Gastroesophageal sphincter (tissue), 3 donors: Measurements from ENCODE around the gene SLC9A3.

ENCODE experiments used
- CTCF ChIP-seq, 4 experiments: fragments of 200-600 bp in 2 of 4; fragments of 450-650 bp in 2 of 4; sonication (generic) in 1 of 4; IDR thresholded peaks; one replicate each; pipeline ENCODE4 v1.5.1; 2017 to 2019; ENCODE audit warnings: antibody characterized with exemption in 4 of 4, mild to moderate bottlenecking in 2 of 4, moderate library complexity in 2 of 4
- EP300 ChIP-seq: sonication (generic); formaldehyde crosslinking; IDR thresholded peaks from one replicate; pipeline ENCODE4 v1.6.1; 2017; ENCODE audit warnings: antibody characterized with exemption, mild to moderate bottlenecking
- POLR2A ChIP-seq, 2 donors: fragments of 450-650 bp; IDR thresholded peaks; one replicate each; pipeline ENCODE4 v1.6.1; 2017; ENCODE audit warnings: antibody characterized with exemption in 2 of 2, mild to moderate bottlenecking in 2 of 2, moderate library complexity in 1 of 2
- POLR2AphosphoS5 ChIP-seq: sonication (generic); formaldehyde crosslinking; IDR thresholded peaks from one replicate; pipeline ENCODE4 v1.6.1; 2017; ENCODE audit warnings: antibody characterized with exemption

- no peak for TF ChIP-seq CTCF (IDR thresholded peaks at IDR 0.05)
- no peak for TF ChIP-seq POLR2AphosphoS5
- TF ChIP-seq POLR2A (IDR thresholded peaks at IDR 0.05): no peak
- TF ChIP-seq EP300: no peak
These were observed 65.5 kb downstream of the SLC9A3 start for GRCh38 chr5:458547-459353.
